ENCODE measurements around the gene CD300H.
"Not testable (repeated sequence)": the region's sequence is repeated elsewhere in the genome, so short reads cannot be mapped to it uniquely, and the experiment has no call there.

Gene CD300H

DNA sequence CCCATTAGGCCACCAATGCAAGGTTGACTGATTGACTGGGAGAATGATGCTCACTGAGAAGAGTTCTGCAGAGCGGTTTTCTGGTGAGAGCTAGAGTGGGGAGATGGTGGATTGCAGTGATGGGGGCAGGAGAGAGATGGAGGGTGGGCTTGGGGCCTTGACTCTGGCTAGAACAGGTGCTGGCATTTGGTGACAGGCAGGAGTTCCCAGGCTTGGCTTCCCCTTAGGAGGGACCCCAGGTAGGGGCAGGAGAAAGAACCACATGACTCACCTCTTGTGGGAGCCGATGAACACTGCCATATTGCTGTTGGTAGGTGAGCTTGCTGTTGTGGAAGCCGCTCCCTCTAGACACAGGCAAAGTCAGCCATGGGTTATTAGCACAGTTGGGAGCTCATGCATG, 44.0 kb downstream of the CD300H start:
- H3K9me3 ChIP-seq (ENCODE audit: control insufficient read depth in 1 of 2, low read length in 2 of 2), result peaks cover 3 to 9% of the 10 kb centered on the region in 2 donors
- H3K4me3 ChIP-seq (ENCODE audit: low read depth in 1 of 2, low read length in 2 of 2), result peak overlapping the region in 1 of 2 donors; percentile 15
- H3K36me3 ChIP-seq (ENCODE audit: control insufficient read depth in 1 of 2, insufficient read depth in 2 of 2, low read length in 2 of 2), result no peaks in the 10 kb centered on the region
- no peak overlapping the region for H3K27ac ChIP-seq (ENCODE audit: low read length)
- H3K27me3 ChIP-seq (ENCODE audit: low read depth, low read length), result no peaks in the 10 kb centered on the region
- H3K4me1 ChIP-seq (ENCODE audit: control insufficient read depth in 1 of 2, insufficient read depth in 2 of 2, low read length in 2 of 2), result peaks cover 0 to 5% of the 10 kb centered on the region in 2 donors

DNA sequence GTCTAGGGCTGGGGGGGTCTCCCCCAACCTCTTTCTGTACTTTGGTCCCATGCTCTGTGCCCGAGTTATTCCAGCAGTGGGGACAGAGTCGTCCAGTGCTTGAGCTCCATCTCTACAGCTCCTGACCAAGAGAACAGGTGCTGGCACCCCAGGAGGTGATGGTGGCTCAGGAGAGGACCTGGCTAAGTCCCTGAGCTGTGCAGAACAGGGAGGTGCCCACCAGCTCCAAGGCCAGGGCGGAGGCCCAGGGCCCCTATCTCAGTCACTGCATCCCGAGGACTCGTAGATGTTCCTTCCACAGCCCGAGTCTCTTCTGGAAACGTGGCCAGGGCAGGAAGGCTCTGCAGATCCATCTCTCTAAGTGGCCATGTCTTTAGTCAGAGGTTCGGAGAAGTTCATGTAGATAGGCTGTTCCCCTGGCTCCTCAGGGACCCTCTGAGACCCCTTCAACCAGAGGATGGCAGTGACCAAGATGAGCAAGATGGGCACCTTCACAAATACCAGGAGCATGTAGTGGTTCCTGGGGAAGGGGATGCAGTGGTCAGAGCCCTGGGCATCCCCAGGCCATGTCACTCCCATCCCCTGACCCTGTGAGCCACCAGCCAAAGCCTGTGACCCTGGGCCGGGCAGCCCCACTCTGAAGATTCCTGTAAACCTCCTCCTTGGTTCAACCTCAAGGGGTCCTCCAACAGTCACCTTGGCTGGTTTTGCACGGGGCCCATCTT, 44.8 kb downstream of the CD300H start:
- no peaks in the 10 kb centered on the region for H3K27me3 ChIP-seq (ENCODE audit: low read depth, low read length)
- H3K4me1 ChIP-seq (ENCODE audit: control insufficient read depth in 1 of 2, insufficient read depth in 2 of 2, low read length in 2 of 2), result peaks cover 0 to 5% of the 10 kb centered on the region in 2 donors
- peak overlapping the region; percentile 83 for H3K27ac ChIP-seq (ENCODE audit: low read length)
- H3K9me3 ChIP-seq (ENCODE audit: control insufficient read depth in 1 of 2, low read length in 2 of 2), result peaks cover 3 to 9% of the 10 kb centered on the region in 2 donors
- H3K36me3 ChIP-seq (ENCODE audit: control insufficient read depth in 1 of 2, insufficient read depth in 2 of 2, low read length in 2 of 2), result no peaks in the 10 kb centered on the region
- H3K4me3 ChIP-seq (ENCODE audit: low read depth in 1 of 2, low read length in 2 of 2), result peak overlapping the region in 1 of 2 donors; percentile 15

DNA sequence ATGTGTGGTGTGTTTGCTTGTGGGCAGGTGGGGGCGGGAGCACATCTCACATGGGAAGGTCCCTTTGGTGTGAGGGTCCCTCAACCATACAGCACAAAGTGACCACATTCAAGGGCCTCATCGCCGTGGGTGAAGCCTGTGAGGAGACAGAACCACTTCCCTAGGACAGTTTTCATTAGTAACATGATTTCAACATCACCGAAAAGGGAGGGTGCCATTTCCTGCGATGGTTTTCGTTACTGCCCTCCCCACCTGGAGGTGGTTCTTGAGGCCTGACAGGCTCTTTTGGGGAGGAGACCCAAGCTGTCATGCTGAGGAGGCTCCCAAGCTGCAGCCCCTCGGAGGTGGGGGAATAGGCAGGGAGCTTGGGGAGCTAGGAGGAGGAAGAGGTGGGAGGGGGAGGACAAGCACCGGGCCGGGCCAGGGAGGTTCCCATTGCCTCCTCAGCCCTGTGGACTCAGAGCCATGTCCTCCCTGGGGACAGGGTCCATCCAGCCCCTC, 45.6 kb downstream of the CD300H start:
- peak overlapping the region in 1 of 2 donors; percentile 13 for H3K4me3 ChIP-seq (ENCODE audit: low read depth in 1 of 2, low read length in 2 of 2)
- H3K27me3 ChIP-seq (ENCODE audit: low read depth, low read length), result no peaks in the 10 kb centered on the region
- peak overlapping the region; percentile 83 for H3K27ac ChIP-seq (ENCODE audit: low read length)
- H3K4me1 ChIP-seq (ENCODE audit: control insufficient read depth in 1 of 2, insufficient read depth in 2 of 2, low read length in 2 of 2), result peaks cover 0 to 1% of the 10 kb centered on the region in 2 donors
- peaks cover 3 to 9% of the 10 kb centered on the region in 2 donors for H3K9me3 ChIP-seq (ENCODE audit: control insufficient read depth in 1 of 2, low read length in 2 of 2)
- no peaks in the 10 kb centered on the region for H3K36me3 ChIP-seq (ENCODE audit: control insufficient read depth in 1 of 2, insufficient read depth in 2 of 2, low read length in 2 of 2)

DNA sequence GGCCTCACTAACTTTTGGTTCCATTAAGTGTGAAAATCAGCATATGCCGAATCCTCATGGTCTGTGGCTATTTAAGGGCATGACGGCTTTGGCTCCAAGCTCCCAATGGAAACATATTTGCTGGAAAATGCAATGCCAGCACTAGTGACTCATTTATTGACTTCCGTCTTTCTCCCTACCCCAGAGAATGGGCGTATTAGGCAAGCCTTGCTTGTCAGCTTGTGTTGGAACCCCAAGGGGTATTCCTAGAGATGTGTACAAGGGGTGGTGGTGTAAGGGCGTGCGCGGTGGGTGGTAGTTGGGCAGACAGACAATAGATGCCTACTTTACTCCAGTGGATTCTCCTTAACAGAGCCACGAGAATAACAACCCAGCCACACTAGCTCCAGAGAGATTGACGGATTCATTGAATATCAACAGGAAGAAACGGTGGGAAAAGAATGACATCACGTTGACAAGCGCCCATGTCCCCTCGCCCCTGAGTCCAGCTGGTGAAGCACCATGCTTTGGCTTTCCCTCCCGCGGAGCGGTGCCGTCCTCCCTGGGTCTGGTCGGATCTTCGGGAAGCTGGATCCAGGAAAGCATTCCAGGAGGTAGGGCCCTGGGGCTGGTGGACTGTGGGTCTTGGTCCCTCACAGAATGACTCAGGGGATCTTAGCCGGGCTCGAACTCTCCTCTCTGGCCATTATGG, 46.4 kb downstream of the CD300H start:
- Histone ChIP-seq H3K27ac (ENCODE audit: low read length) (peak overlapping the region; percentile 83), H3K9me3 (ENCODE audit: control insufficient read depth in 1 of 2, low read length in 2 of 2) (peaks cover 3 to 9% of the 10 kb centered on the region in 2 donors), H3K4me1 (ENCODE audit: control insufficient read depth in 1 of 2, insufficient read depth in 2 of 2, low read length in 2 of 2) (no peaks in the 10 kb centered on the region), H3K4me3 (ENCODE audit: low read depth in 1 of 2, low read length in 2 of 2) (peak overlapping the region in 1 of 2 donors; percentile 13), H3K36me3 (ENCODE audit: control insufficient read depth in 1 of 2, insufficient read depth in 2 of 2, low read length in 2 of 2) (no peaks in the 10 kb centered on the region), H3K27me3 (ENCODE audit: low read depth, low read length) (no peaks in the 10 kb centered on the region)

DNA sequence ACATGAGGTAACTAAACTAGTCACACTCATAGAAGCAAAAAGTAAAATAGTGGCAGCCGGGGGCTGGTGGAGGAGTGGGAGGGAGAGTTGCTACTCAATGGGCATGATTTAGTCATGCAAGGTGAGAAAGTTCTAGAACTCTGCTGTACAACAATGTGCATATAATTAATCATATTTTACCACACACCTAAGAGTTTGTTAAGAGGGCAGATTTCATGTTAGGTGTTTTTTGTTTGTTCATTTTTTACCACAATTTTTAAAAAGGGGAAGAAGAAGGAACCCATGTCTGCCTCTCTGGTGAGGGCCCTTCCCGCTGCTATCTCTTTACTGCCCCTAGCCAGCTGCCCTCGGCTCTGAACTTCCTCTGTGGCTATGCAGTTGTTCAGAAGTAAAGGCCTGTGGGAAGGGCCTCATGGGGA, 47.3 kb downstream of the CD300H start:
- peaks cover 3 to 9% of the 10 kb centered on the region in 2 donors for H3K9me3 ChIP-seq (ENCODE audit: control insufficient read depth in 1 of 2, low read length in 2 of 2)
- peak overlapping the region; percentile 19 for H3K27ac ChIP-seq (ENCODE audit: low read length)
- H3K4me1 ChIP-seq (ENCODE audit: control insufficient read depth in 1 of 2, insufficient read depth in 2 of 2, low read length in 2 of 2), result no peaks in the 10 kb centered on the region
- H3K36me3 ChIP-seq (ENCODE audit: control insufficient read depth in 1 of 2, insufficient read depth in 2 of 2, low read length in 2 of 2), result no peaks in the 10 kb centered on the region
- no peak overlapping the region for H3K4me3 ChIP-seq (ENCODE audit: low read depth in 1 of 2, low read length in 2 of 2)
- no peaks in the 10 kb centered on the region for H3K27me3 ChIP-seq (ENCODE audit: low read depth, low read length)

DNA sequence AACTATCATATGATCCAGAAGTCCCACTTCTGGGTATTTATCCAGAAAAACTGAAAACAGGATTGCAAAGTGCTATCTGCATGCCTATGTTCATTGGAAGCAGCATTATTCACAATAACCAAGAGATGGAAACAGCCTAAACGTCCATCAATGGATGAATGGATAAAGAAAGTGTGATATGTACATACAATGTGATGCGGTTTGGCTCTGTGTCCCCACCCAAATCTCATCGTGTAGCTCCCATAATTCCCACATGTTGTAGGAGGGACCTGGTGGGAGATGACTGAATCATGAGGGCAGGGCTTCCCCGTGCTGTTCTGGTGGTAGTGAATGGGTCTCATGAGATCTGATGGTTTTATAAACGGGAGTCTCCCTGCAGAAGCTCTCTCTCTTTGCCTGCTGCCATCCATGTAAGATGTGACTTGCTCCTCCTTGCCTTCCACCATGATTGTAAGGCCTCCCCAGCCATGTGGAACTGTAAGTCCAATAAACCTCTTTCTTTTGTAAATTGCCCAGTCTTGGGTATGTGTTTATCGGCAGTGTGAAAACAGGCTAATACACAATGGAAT, 48.8 kb downstream of the CD300H start:
- H3K4me3 ChIP-seq (ENCODE audit: low read depth in 1 of 2, low read length in 2 of 2); H3K27ac ChIP-seq (ENCODE audit: low read length); H3K4me1 ChIP-seq (ENCODE audit: control insufficient read depth in 1 of 2, insufficient read depth in 2 of 2, low read length in 2 of 2); H3K36me3 ChIP-seq (ENCODE audit: control insufficient read depth in 1 of 2, insufficient read depth in 2 of 2, low read length in 2 of 2); H3K27me3 ChIP-seq (ENCODE audit: low read depth, low read length): not testable (repeated sequence)
- H3K9me3 ChIP-seq (ENCODE audit: control insufficient read depth in 1 of 2, low read length in 2 of 2), result peaks cover 3 to 11% of the 10 kb centered on the region in 2 donors

DNA sequence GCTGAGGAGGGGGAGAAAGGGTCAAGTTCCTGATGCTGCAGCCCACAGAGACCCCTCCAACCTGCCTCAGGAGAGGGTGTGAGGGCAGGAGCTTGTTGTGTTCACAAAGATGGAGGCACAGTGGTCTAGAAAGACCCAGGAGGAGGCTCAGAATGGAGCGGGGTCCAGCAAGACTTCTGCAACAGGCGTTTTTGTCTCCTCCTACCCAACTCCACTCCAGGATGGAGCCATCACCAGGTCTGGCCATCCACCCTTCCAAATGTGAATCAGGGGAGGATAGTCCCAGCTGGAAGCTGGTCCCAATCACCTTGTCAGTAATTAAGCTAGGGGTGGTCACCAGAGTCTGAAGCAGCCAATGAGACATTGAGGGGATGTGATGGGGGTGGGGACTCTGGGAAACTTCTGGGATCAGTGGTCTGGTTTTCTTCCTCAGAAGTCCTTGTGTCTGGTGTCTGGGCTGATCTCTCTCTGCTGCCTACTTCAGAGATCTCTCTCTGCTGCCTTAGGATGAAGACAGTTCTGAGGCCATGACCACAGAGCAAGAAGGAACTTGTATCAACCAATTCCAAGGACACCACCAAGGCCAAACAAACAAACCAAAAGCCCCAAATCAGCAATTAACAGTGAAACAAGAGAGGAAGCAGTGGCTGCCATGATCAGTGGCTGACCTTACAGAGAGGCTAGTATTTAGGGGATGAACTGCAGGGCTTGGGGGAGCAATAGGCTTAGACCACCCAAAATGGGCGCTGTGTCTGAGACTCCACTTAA, 50.6 kb downstream of the CD300H start:
- H3K36me3 ChIP-seq (ENCODE audit: control insufficient read depth in 1 of 2, insufficient read depth in 2 of 2, low read length in 2 of 2), result no peaks in the 10 kb centered on the region
- H3K27me3 ChIP-seq (ENCODE audit: low read depth, low read length), result no peaks in the 10 kb centered on the region
- H3K27ac ChIP-seq (ENCODE audit: low read length), result no peak overlapping the region
- H3K4me1 ChIP-seq (ENCODE audit: control insufficient read depth in 1 of 2, insufficient read depth in 2 of 2, low read length in 2 of 2), result no peaks in the 10 kb centered on the region
- no peak overlapping the region for H3K4me3 ChIP-seq (ENCODE audit: low read depth in 1 of 2, low read length in 2 of 2)
- H3K9me3 ChIP-seq (ENCODE audit: control insufficient read depth in 1 of 2, low read length in 2 of 2), result peaks cover 0 to 3% of the 10 kb centered on the region in 2 donors

DNA sequence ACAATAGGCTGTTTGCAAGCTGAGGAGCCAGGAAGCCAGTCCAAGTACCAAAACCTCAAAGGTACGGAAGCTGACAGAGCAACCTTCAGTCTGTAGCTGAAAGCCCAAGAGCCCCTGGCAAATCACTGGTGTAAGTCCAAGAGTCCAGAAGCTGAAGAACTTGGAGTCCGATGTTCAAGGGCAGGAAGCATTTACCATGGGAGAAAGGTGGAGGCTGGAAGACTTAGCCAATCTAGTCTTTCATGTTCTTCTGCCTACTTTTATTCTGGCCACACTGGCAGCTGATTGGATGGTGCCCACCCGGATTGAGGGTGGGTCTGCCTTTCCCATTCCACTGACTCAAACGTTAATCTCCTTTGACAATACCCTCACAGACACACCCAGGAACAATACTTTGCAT, 51.4 kb downstream of the CD300H start:
- H3K27ac ChIP-seq (ENCODE audit: low read length), result no peak overlapping the region

DNA sequence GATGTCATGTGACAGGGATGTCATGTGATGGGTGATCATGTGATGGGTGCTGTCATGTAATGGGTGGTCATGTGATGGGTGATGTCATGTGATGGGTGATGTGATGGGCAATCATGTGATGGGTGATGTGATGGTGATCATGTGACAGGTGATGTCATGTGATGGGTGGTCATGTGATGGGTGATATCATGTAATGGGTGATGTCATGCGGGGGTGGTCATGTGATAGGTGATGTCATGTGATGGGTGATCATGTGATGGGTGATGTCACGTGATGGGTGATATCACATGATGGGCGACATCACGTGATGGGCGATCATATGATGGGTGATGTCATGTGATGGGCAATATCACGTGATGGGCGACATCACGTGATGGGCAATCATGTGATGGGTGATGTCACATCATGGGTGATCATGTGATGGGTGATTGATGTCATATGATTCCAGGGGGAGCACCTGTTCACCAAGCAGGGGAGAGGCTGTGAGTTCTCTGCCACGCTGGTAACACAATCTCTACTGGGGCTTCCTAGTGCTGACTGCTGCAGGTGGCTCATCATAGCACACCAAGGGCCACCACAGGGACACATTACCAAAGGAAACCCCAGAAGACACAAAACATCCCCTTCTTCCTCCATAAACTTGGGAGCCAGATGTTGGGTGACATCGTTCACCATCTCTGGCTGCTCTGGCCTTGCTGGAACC, 52.5 kb downstream of the CD300H start:
- Histone ChIP-seq H3K36me3 (ENCODE audit: control insufficient read depth in 1 of 2, insufficient read depth in 2 of 2, low read length in 2 of 2) (no peaks in the 10 kb centered on the region), H3K27me3 (ENCODE audit: low read depth, low read length) (no peaks in the 10 kb centered on the region), H3K4me3 (ENCODE audit: low read depth in 1 of 2, low read length in 2 of 2) (no peak overlapping the region), H3K4me1 (ENCODE audit: control insufficient read depth in 1 of 2, insufficient read depth in 2 of 2, low read length in 2 of 2) (no peaks in the 10 kb centered on the region), H3K27ac (ENCODE audit: low read length) (no peak overlapping the region), H3K9me3 (ENCODE audit: control insufficient read depth in 1 of 2, low read length in 2 of 2) (peaks cover 0 to 3% of the 10 kb centered on the region in 2 donors)

More for the DNA sequence above, 51.4 kb downstream of the CD300H start:
- Histone ChIP-seq H3K27me3 (ENCODE audit: low read depth, low read length) (no peaks in the 10 kb centered on the region), H3K4me3 (ENCODE audit: low read depth in 1 of 2, low read length in 2 of 2) (no peak overlapping the region), H3K36me3 (ENCODE audit: control insufficient read depth in 1 of 2, insufficient read depth in 2 of 2, low read length in 2 of 2) (no peaks in the 10 kb centered on the region), H3K4me1 (ENCODE audit: control insufficient read depth in 1 of 2, insufficient read depth in 2 of 2, low read length in 2 of 2) (no peaks in the 10 kb centered on the region), H3K9me3 (ENCODE audit: control insufficient read depth in 1 of 2, low read length in 2 of 2) (peaks cover 0 to 3% of the 10 kb centered on the region in 2 donors)

DNA sequence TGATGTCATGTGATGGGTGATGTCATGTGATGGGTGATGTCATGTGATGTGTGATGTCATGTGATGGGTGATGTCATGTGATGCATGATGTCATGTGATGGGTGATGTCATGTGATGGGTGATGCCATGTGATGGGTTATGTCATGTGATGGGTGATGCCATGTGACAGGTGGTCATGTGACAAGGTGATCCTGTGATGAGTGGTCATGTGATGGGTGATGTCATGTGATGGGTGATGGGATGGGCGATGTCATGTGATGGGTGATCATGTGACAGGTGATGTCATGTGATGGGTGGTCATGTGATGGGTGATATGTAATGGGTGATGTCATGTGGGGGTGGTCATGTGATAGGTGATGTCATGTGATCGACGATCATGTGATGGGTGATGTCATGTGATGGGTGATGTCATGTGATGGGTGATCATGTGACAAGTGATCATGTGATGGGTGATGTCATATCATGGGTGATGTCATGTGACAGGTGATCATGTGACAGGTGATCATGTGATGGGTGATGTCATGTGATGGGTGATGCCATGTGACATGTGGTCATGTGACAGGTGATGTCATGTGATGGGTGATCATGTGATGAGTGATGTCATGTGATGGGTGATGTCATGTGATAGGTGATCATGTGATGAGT, 53.2 kb downstream of the CD300H start:
- Histone ChIP-seq H3K4me3 (ENCODE audit: low read depth in 1 of 2, low read length in 2 of 2) (no peak overlapping the region), H3K27ac (ENCODE audit: low read length) (no peak overlapping the region), H3K9me3 (ENCODE audit: control insufficient read depth in 1 of 2, low read length in 2 of 2) (peaks cover 0 to 3% of the 10 kb centered on the region in 2 donors), H3K4me1 (ENCODE audit: control insufficient read depth in 1 of 2, insufficient read depth in 2 of 2, low read length in 2 of 2) (no peaks in the 10 kb centered on the region), H3K27me3 (ENCODE audit: low read depth, low read length) (no peaks in the 10 kb centered on the region), H3K36me3 (ENCODE audit: control insufficient read depth in 1 of 2, insufficient read depth in 2 of 2, low read length in 2 of 2) (no peaks in the 10 kb centered on the region)
